ENCODE measurements around the gene DPEP1. TPM values are rescaled to one million over a fixed set of nuclear protein-coding genes. Genes with fewer than 3 reads are reported as not detected.
"Not testable (repeated sequence)": the region's sequence is repeated elsewhere in the genome, so short reads cannot be mapped to it uniquely, and the experiment has no call there.

Gene DPEP1
- total RNA-seq, 1 donor from 2014 or later, result 0.24 TPM

DNA sequence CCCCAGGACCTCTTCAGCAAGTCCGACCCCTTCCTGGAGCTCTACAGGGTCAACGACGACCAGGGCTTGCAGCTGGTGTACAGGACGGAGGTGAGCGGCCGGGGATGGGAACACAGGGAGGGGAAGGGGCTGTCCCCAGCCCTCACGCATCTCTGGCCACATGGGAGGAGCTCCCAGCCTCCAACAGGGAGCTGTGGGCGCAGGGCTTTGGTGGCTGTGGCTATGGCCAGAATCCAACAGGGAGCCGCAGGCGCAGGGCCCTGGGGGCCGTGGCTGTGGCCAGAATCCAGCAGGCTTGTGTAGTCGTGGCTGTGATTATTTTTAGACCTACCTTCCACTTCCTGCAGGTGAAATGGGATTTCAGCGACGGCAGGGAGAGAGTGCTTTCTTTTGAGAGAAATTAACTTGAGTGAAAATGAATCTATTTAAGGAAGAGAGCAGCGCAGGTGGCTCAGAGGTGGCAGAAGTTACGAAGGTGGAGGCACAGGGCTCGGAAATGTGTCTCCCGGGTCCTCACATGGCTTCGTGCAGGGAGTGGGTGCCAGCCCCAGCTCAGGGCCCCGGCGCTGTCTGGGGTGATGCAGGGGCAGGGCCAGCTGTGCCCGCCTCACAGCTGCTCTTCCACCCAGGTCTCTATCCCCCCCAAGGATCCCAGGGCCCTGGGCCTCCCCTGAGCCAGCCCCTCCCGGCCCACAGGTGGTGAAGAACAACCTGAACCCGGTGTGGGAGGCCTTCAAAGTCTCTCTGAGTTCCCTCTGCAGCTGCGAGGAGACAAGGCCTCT is 28.5 kb upstream of the DPEP1 start:
- Mint-ChIP-seq H3K27me3 (ENCODE audit: insufficient read depth, low read depth) (peaks cover 2% of the 10 kb centered on the region), H3K36me3 (no peaks in the 10 kb centered on the region), H3K4me1 (no peaks in the 10 kb centered on the region), H3K4me3 (no peak overlapping the region), H3K9me3 (no peaks in the 10 kb centered on the region), H3K27ac (no peak overlapping the region)
- Histone ChIP-seq H3K36me3 (no peaks in the 10 kb centered on the region), H3K4me1 (peaks cover 5% of the 10 kb centered on the region), H3F3A (ENCODE audit: low read depth) (peaks cover 4% of the 10 kb centered on the region), H3K9ac (no peak overlapping the region), H3K4me2 (no peak overlapping the region), H4K20me1 (ENCODE audit: low read depth) (no peaks in the 10 kb centered on the region), H3K4me3 (no peak overlapping the region), H3K27ac (no peak overlapping the region), H3K27me3 (no peaks in the 10 kb centered on the region), H3K79me2 (ENCODE audit: low read depth) (no peaks in the 10 kb centered on the region), H3K9me3 (ENCODE audit: low read depth) (no peaks in the 10 kb centered on the region), H2AFZ (replicated peaks) (peak overlapping the region; percentile 50)
- no peak for DNase-seq (ENCODE audit: low spot score)
- TF ChIP-seq EZH2 (IDR thresholded peaks at IDR 0.05), result no peak
- no peak for TF ChIP-seq EZH2phosphoT487 (IDR thresholded peaks at IDR 0.05)
- TF ChIP-seq, protein P1, sequence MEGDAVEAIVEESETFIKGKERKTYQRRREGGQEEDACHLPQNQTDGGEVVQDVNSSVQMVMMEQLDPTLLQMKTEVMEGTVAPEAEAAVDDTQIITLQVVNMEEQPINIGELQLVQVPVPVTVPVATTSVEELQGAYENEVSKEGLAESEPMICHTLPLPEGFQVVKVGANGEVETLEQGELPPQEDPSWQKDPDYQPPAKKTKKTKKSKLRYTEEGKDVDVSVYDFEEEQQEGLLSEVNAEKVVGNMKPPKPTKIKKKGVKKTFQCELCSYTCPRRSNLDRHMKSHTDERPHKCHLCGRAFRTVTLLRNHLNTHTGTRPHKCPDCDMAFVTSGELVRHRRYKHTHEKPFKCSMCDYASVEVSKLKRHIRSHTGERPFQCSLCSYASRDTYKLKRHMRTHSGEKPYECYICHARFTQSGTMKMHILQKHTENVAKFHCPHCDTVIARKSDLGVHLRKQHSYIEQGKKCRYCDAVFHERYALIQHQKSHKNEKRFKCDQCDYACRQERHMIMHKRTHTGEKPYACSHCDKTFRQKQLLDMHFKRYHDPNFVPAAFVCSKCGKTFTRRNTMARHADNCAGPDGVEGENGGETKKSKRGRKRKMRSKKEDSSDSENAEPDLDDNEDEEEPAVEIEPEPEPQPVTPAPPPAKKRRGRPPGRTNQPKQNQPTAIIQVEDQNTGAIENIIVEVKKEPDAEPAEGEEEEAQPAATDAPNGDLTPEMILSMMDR (IDR thresholded peaks at IDR 0.05), result no peak

DNA sequence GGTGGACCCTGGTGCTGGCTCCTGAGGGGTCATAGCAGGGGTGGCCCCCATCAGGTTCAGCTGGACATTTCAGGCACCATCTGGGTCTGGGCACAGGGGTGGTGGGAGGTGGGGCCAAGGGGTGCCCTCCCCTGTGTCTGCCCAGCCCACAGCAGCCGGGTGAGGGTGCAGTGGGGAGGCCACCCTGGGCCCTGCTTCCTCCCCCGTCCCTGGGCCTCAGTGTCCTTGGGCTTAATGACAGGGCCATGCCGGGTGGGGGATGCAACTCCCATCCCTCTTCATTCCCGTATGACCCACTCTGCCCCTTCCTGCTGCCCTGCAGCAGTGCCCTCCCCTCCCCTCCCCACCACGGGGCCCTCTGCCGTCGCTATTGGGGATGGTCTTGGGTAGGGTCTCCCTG is 27.2 kb upstream of the DPEP1 start:
- peaks cover 4% of the 10 kb centered on the region for H3K27me3 Mint-ChIP-seq (ENCODE audit: insufficient read depth, low read depth)
- no peak overlapping the region for H2AFZ ChIP-seq (replicated peaks)
- H3K4me1 ChIP-seq, result peaks cover 5% of the 10 kb centered on the region
- H3K9me3 Mint-ChIP-seq, result no peaks in the 10 kb centered on the region
- H4K20me1 ChIP-seq (ENCODE audit: low read depth), result no peaks in the 10 kb centered on the region
- H3K36me3 ChIP-seq, result no peaks in the 10 kb centered on the region
- H3K9me3 ChIP-seq (ENCODE audit: low read depth), result no peaks in the 10 kb centered on the region
- no peak overlapping the region for H3K27ac Mint-ChIP-seq
- H3K79me2 ChIP-seq (ENCODE audit: low read depth), result no peaks in the 10 kb centered on the region
- H3F3A ChIP-seq (ENCODE audit: low read depth), result no peaks in the 10 kb centered on the region
- no peak overlapping the region for H3K4me3 ChIP-seq
- DNase-seq (ENCODE audit: low spot score), result no peak
- H3K27me3 ChIP-seq, result no peaks in the 10 kb centered on the region
- no peaks in the 10 kb centered on the region for H3K36me3 Mint-ChIP-seq
- no peak overlapping the region for H3K4me3 Mint-ChIP-seq
- H3K9ac ChIP-seq, result no peak overlapping the region
- H3K4me2 ChIP-seq, result no peak overlapping the region
- TF ChIP-seq EZH2 (IDR thresholded peaks at IDR 0.05) (no peak), EZH2phosphoT487 (IDR thresholded peaks at IDR 0.05) (no peak)
- TF ChIP-seq, protein P1 (IDR thresholded peaks at IDR 0.05), result no peak
- H3K4me1 Mint-ChIP-seq, result no peaks in the 10 kb centered on the region
- no peak overlapping the region for H3K27ac ChIP-seq

DNA sequence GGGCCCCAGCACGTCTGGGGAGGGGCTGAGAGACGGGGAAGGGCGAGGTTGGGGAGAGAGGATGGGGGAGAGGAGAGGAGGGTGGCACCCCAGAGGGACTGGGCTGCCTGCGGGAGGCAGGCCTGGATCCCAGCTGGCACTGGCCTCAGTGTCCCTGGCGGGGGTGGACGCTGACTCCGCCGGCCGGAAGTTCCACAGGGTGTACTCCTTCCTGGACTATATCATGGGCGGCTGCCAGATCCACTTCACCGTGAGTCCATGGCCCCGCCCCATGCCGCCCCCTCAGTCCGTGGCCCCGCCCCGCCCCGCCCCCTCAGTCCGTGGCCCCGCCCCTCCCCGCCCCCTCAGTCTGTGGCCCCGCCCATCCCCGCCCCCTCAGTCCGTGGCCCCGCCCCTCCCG is 26.6 kb upstream of the DPEP1 start:
- H4K20me1 ChIP-seq (ENCODE audit: low read depth), result no peaks in the 10 kb centered on the region
- Mint-ChIP-seq H3K27me3 (ENCODE audit: insufficient read depth, low read depth) (peaks cover 2% of the 10 kb centered on the region), H3K4me1 (no peaks in the 10 kb centered on the region), H3K9me3 (no peaks in the 10 kb centered on the region), H3K27ac (no peak overlapping the region), H3K4me3 (no peak overlapping the region), H3K36me3 (no peaks in the 10 kb centered on the region)
- H3K9me3 ChIP-seq (ENCODE audit: low read depth), result no peaks in the 10 kb centered on the region
- no peaks in the 10 kb centered on the region for H3F3A ChIP-seq (ENCODE audit: low read depth)
- H2AFZ ChIP-seq (replicated peaks), result no peak overlapping the region
- H3K36me3 ChIP-seq, result no peaks in the 10 kb centered on the region
- no peak overlapping the region for H3K27ac ChIP-seq
- TF ChIP-seq EZH2phosphoT487 (IDR thresholded peaks at IDR 0.05), result no peak
- TF ChIP-seq, protein P1 (IDR thresholded peaks at IDR 0.05), result no peak
- no peak for TF ChIP-seq EZH2 (IDR thresholded peaks at IDR 0.05)
- H3K4me2 ChIP-seq, result no peak overlapping the region
- no peak overlapping the region for H3K4me3 ChIP-seq
- H3K4me1 ChIP-seq, result peaks cover 5% of the 10 kb centered on the region
- no peaks in the 10 kb centered on the region for H3K79me2 ChIP-seq (ENCODE audit: low read depth)
- no peak overlapping the region for H3K9ac ChIP-seq
- no peaks in the 10 kb centered on the region for H3K27me3 ChIP-seq
- no peak for DNase-seq (ENCODE audit: low spot score)

DNA sequence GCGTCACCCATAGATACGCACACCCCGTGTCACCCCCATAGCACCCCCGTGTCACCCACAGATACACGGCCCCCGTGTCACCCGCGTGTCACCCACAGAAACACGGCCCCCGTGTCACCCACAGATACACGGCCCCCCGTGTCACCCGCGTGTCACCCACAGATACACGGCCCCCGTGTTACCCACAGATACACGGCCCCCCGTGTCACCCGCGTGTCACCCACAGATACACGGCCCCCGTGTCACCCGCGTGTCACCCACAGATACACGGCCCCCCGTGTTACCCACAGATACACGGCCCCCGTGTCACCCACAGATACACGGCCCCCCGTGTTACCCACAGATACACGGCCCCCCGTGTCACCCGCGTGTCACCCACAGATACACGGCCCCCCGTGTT is 25.8 kb upstream of the DPEP1 start:
- not testable (repeated sequence) for H3K4me1 ChIP-seq; H3K4me2 ChIP-seq; H2AFZ ChIP-seq (replicated peaks); H3K4me1 Mint-ChIP-seq; H3K27me3 ChIP-seq; DNase-seq (ENCODE audit: low spot score); H3K36me3 ChIP-seq; H3K9me3 Mint-ChIP-seq; H3K79me2 ChIP-seq (ENCODE audit: low read depth); H3K4me3 ChIP-seq; H3K27me3 Mint-ChIP-seq (ENCODE audit: insufficient read depth, low read depth); H3K9me3 ChIP-seq (ENCODE audit: low read depth); H4K20me1 ChIP-seq (ENCODE audit: low read depth); H3K4me3 Mint-ChIP-seq; H3K9ac ChIP-seq; H3F3A ChIP-seq (ENCODE audit: low read depth); H3K27ac ChIP-seq; H3K36me3 Mint-ChIP-seq; H3K27ac Mint-ChIP-seq
